Memory B cell (primary cell): ENCODE results near the gene PAEP.

Experiments
- ATAC-seq: fragments of 150-1000 bp; cut with Tn5 transposase; 2 replicates; pipeline ENCODE4 v1.10.0; 2021; ENCODE audit warnings: low read depth, mild to moderate bottlenecking, moderate library complexity
- DNase-seq, 2 donors: peaks; one replicate each; pipeline ENCODE4 v3.0.0; 2022; ENCODE audit warnings: low spot score in 2 of 2
- H3K27ac Mint-ChIP-seq: one replicate; pipeline ENCODE4 v1.8.0; 2022; ENCODE audit warnings: mild to moderate bottlenecking, moderate library complexity, mixed read lengths
- H3K27me3 Mint-ChIP-seq: one replicate; pipeline ENCODE4 v1.8.0; 2022; ENCODE audit warnings: mixed read lengths
- H3K36me3 Mint-ChIP-seq: one replicate; pipeline ENCODE4 v1.8.0; 2022; ENCODE audit warnings: mild to moderate bottlenecking, mixed read lengths
- H3K4me1 Mint-ChIP-seq: one replicate; pipeline ENCODE4 v1.8.0; 2022; ENCODE audit warnings: mixed read lengths
- H3K4me3 Mint-ChIP-seq: one replicate; pipeline ENCODE4 v1.8.0; 2022; ENCODE audit warnings: mild to moderate bottlenecking, moderate library complexity, mixed read lengths
- H3K9me3 Mint-ChIP-seq: one replicate; pipeline ENCODE4 v1.8.0; 2022; ENCODE audit warnings: mixed read lengths

PAEP gene

DNA sequence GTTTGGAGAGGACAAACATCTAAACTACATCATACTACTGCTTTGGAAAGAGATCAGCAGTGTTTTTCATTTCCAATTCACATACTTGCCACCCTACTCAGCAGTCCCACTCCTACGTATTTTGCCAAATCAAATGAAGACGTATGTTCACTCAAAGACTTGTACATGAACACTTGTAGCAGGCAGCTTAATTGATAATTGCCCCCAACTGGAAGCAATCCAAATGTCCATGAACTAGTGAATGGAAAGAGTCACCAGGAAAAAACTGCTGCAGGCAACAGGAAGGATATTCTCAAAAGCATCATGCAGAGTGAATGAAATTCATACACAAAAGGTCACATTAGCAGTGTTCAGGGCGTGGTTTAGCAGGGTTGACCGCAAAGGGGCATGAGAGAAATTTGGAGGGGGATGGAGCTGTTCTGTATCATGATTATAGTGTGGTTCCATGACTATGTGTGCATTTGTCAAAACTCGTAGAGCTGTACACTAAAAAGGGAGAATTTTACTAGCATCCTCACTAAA is 38.8 kb downstream of the PAEP start:
- ATAC-seq (no peak), DNase-seq (no peak)
- peaks cover 2% of the 10 kb centered on the region for H3K9me3 Mint-ChIP-seq
- H3K27ac Mint-ChIP-seq, result no peak overlapping the region
- H3K36me3 Mint-ChIP-seq, result no peaks in the 10 kb centered on the region
- H3K4me3 Mint-ChIP-seq, result no peak overlapping the region
- no peaks in the 10 kb centered on the region for H3K4me1 Mint-ChIP-seq
- peaks cover 11% of the 10 kb centered on the region for H3K27me3 Mint-ChIP-seq

- Mint-ChIP-seq H3K4me3 (no peak overlapping the region), H3K36me3 (no peaks in the 10 kb centered on the region), H3K4me1 (no peaks in the 10 kb centered on the region), H3K27ac (no peak overlapping the region), H3K9me3 (no peaks in the 10 kb centered on the region), H3K27me3 (peaks cover 14% of the 10 kb centered on the region)
- DNase-seq (no peak), ATAC-seq (no peak)
Observed at GRCh38 chr9:135601988-135602387, 40.4 kb downstream of the PAEP start.

DNA sequence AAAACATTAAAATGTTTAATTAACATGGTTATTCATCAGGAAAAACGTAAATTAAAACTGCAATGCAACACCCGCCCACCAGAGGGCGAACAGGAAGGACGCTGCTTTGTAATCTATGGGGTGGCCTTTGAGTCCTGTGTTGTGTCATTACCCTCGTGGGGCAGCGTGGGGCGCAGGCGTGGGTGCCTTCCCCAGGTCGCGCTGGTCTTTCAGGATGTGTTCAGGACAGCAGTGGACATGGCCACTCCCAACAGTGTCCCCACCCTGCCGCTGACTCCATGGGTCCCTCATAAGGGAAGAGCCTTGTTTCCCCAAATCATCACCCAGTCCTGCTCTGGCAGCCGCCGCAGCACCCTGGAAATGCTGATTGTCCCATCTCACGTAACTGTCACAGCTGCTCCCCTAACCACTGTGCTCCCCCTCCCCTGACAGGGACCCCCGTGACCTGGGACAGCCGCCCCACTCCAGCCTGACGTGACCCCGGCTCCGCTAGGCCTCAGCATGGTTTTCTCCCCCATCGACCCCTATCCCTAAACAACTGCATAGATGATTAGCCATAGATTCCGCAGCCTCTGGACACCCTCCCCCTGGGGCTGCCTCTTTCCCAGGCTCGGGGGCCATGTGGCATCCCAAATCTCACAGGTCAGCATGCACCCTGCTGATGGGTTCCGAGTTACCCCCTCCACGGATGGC is 41.4 kb downstream of the PAEP start:
- Mint-ChIP-seq H3K4me3 (no peak overlapping the region), H3K36me3 (no peaks in the 10 kb centered on the region)
- no peak for ATAC-seq

GRCh38 chr9:135604437-135605237 is 43.1 kb downstream of the PAEP start:
- Mint-ChIP-seq H3K27me3 (peaks cover 15% of the 10 kb centered on the region), H3K4me3 (no peak overlapping the region), H3K27ac (no peak overlapping the region), H3K36me3 (no peaks in the 10 kb centered on the region), H3K9me3 (no peaks in the 10 kb centered on the region), H3K4me1 (no peaks in the 10 kb centered on the region)
- DNase-seq, result no peak
- no peak for ATAC-seq

More for the DNA sequence above, 41.4 kb downstream of the PAEP start:
- DNase-seq, result peak; percentile 35 to 49
- Mint-ChIP-seq H3K9me3 (no peaks in the 10 kb centered on the region), H3K4me1 (no peaks in the 10 kb centered on the region), H3K27ac (no peak overlapping the region), H3K27me3 (peaks cover 15% of the 10 kb centered on the region)

GRCh38 chr9:135605238-135605781 is 43.8 kb downstream of the PAEP start:
- Mint-ChIP-seq H3K27ac (no peak overlapping the region), H3K36me3 (no peaks in the 10 kb centered on the region), H3K9me3 (peaks cover 5% of the 10 kb centered on the region), H3K4me3 (no peak overlapping the region), H3K27me3 (peaks cover 19% of the 10 kb centered on the region), H3K4me1 (peaks cover 3% of the 10 kb centered on the region)
- DNase-seq (peak in 1 of 2 donors; percentile 2), ATAC-seq (no peak)

GRCh38 chr9:135606885-135607259 is 45.3 kb downstream of the PAEP start:
- no peak for ATAC-seq
- peaks cover 5% of the 10 kb centered on the region for H3K4me1 Mint-ChIP-seq
- peaks cover 19% of the 10 kb centered on the region for H3K27me3 Mint-ChIP-seq
- H3K27ac Mint-ChIP-seq, result no peak overlapping the region
- no peak for DNase-seq
- H3K9me3 Mint-ChIP-seq, result peaks cover 5% of the 10 kb centered on the region
- no peaks in the 10 kb centered on the region for H3K36me3 Mint-ChIP-seq
- H3K4me3 Mint-ChIP-seq, result no peak overlapping the region

DNA sequence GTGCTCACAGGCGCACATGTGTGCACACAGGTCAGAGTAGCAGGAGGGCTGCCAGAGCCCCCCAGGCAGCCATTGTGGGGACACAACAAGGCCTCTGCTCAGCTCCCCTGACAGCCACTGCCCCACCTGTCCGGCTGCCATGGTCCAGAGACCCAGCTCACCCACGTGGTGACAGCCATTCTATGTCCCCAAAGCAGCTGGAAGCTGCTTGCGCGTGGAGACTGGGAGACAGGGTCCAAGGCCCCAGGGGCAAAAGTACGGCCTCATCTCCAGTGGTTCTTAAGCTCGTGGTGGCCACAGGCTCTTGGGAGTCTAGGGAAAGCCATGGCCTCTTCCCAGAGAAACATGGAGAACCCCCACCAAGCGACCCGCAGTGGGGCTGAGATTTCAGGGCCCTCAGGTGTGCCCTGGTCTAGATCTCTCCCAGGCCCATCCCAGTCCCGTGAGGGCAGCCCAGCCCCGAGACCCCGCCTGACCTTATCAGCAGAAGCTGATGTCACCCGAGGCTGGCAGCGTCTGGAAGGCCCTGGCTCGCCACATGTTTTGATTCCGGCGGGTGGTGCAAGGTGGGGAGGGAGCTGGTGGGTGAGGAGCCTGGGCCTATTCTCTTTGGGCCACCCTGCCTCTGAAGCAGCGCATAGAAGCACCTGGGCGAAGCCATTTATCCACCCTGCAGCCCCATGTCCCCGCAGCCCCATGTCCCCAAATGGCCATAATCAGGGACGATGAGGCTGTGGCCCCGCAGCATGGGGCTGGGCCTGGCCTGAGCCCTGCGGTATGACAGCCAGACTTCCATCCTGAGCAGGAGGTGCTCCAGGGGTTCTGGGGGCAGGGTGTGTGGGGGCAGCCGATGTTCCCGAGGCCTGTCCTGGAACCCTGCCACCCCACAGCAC is 46.1 kb downstream of the PAEP start:
- Mint-ChIP-seq H3K27me3 (peaks cover 23% of the 10 kb centered on the region), H3K4me3 (no peak overlapping the region), H3K36me3 (no peaks in the 10 kb centered on the region), H3K4me1 (peaks cover 7% of the 10 kb centered on the region), H3K27ac (no peak overlapping the region), H3K9me3 (peaks cover 5% of the 10 kb centered on the region)
- ATAC-seq (no peak), DNase-seq (no peak)

GRCh38 chr9:135608294-135608998 is 46.9 kb downstream of the PAEP start:
- ATAC-seq (no peak), DNase-seq (no peak)
- no peak overlapping the region for H3K27ac Mint-ChIP-seq
- no peaks in the 10 kb centered on the region for H3K36me3 Mint-ChIP-seq
- H3K9me3 Mint-ChIP-seq, result peaks cover 5% of the 10 kb centered on the region
- H3K4me3 Mint-ChIP-seq, result no peak overlapping the region
- H3K27me3 Mint-ChIP-seq, result peaks cover 24% of the 10 kb centered on the region
- H3K4me1 Mint-ChIP-seq, result peaks cover 7% of the 10 kb centered on the region

DNA sequence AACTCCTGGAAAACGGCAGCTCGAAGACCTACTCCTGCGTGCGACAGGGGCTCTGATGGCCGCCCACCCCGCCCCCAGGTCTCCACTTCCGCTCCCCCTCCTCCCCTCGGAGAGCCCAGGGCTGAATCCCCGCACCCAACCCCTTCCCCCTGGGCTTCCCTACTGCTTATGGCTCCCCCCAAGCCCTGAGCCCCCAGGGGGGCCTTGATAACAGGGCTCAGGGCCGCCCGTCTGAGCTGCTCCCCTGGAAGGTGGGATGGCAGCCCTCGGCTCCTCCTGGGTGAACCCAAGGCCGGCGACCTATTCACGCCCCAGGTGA is 47.4 kb downstream of the PAEP start:
- DNase-seq (no peak), ATAC-seq (no peak)
- peaks cover 7% of the 10 kb centered on the region for H3K4me1 Mint-ChIP-seq
- H3K27ac Mint-ChIP-seq, result no peak overlapping the region
- H3K4me3 Mint-ChIP-seq, result no peak overlapping the region
- no peaks in the 10 kb centered on the region for H3K36me3 Mint-ChIP-seq
- H3K27me3 Mint-ChIP-seq, result peaks cover 24% of the 10 kb centered on the region
- peaks cover 5% of the 10 kb centered on the region for H3K9me3 Mint-ChIP-seq

DNA sequence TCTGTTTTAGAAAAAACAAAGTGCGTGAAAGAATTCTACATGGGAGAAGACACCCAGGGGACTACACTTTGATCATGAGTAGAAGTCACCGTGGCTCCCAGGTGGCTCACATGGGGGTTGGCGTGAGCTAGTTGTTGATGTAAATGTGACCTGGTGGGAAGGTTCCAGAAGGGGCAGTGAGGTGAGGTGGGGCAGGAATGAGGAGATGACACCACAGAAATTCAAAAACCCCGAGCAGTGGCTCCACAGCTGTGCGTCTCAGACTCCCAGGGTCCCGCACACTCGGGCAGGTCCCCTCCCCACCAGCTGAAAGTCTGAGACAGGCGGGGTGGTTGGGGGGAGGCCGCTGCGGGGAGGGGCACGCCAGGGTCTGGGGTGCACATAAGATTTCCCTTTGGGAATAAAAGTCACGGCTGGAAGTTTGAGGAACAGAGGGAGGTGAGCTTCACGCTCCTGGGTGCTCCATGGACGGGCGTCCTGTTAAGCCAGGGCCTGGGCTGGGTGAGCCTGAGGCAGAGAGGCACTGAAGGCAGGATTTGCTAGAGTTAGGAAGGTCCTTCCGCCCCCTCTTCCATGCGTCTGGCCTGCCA is 47.9 kb downstream of the PAEP start:
- ATAC-seq (no peak), DNase-seq (no peak)
- peaks cover 7% of the 10 kb centered on the region for H3K4me1 Mint-ChIP-seq
- H3K27me3 Mint-ChIP-seq, result peaks cover 24% of the 10 kb centered on the region
- H3K4me3 Mint-ChIP-seq, result no peak overlapping the region
- no peak overlapping the region for H3K27ac Mint-ChIP-seq
- no peaks in the 10 kb centered on the region for H3K36me3 Mint-ChIP-seq
- H3K9me3 Mint-ChIP-seq, result peaks cover 5% of the 10 kb centered on the region

- H3K4me1 Mint-ChIP-seq, result peaks cover 7% of the 10 kb centered on the region
- no peak for ATAC-seq
- H3K36me3 Mint-ChIP-seq, result no peaks in the 10 kb centered on the region
- DNase-seq, result no peak
- peaks cover 5% of the 10 kb centered on the region for H3K9me3 Mint-ChIP-seq
- H3K4me3 Mint-ChIP-seq, result no peak overlapping the region
- no peak overlapping the region for H3K27ac Mint-ChIP-seq
- peaks cover 26% of the 10 kb centered on the region for H3K27me3 Mint-ChIP-seq
Observed at GRCh38 chr9:135610290-135611141, 49.0 kb downstream of the PAEP start.

GRCh38 chr9:135611142-135611874 is 49.8 kb downstream of the PAEP start:
- ATAC-seq, result no peak
- H3K27me3 Mint-ChIP-seq, result peaks cover 25% of the 10 kb centered on the region

More at GRCh38 chr9:135611142-135611874, 49.8 kb downstream of the PAEP start:
- H3K4me3 Mint-ChIP-seq, result no peak overlapping the region
- no peak for DNase-seq
- peaks cover 7% of the 10 kb centered on the region for H3K4me1 Mint-ChIP-seq
- H3K27ac Mint-ChIP-seq, result no peak overlapping the region
- peaks cover 5% of the 10 kb centered on the region for H3K9me3 Mint-ChIP-seq
- H3K36me3 Mint-ChIP-seq, result no peaks in the 10 kb centered on the region
